SH-SY5Y (cell line): Measurements from ENCODE around the gene CD69.

ENCODE experiments used
- GATA2 ChIP-seq: IDR thresholded peaks from 2 replicates; pipeline ENCODE4 v1.6.1; 2011; ENCODE audit warnings: mild to moderate bottlenecking, low read depth, low read length
- GATA3 ChIP-seq: IDR thresholded peaks from 2 replicates; pipeline ENCODE4 v1.6.1; 2011; ENCODE audit warnings: low read depth, mild to moderate bottlenecking, low read length, moderate library complexity

The CD69 gene

GRCh38 chr12:9745199-9745598 lies 15.5 kb downstream of the CD69 start:
- TF ChIP-seq GATA3 (no peak), GATA2 (no peak)

GRCh38 chr12:9742661-9743060 lies 18.0 kb downstream of the CD69 start:
- TF ChIP-seq GATA2 (no peak), GATA3 (no peak)

- TF ChIP-seq GATA3 (no peak), GATA2 (no peak)
Observed at GRCh38 chr12:9741726-9742125, 19.0 kb downstream of the CD69 start.

- TF ChIP-seq GATA3, result no peak
- TF ChIP-seq GATA2, result no peak
Observed at GRCh38 chr12:9740106-9740750, 20.5 kb downstream of the CD69 start.

GRCh38 chr12:9736936-9737705 lies 23.6 kb downstream of the CD69 start:
- no peak for TF ChIP-seq GATA2
- no peak for TF ChIP-seq GATA3

GRCh38 chr12:9735601-9736000 lies 25.1 kb downstream of the CD69 start:
- TF ChIP-seq GATA3 (no peak), GATA2 (no peak)

GRCh38 chr12:9732921-9733461 lies 27.7 kb downstream of the CD69 start, which contains the start of gene CLECL1:
CLECL1 (minus strand) TSS chr12:9733097.
- TF ChIP-seq GATA3 (no peak), GATA2 (no peak)

- TF ChIP-seq GATA2 (no peak), GATA3 (no peak)
Observed at GRCh38 chr12:9731797-9732196, 28.9 kb downstream of the CD69 start.

- TF ChIP-seq GATA2, result no peak
- no peak for TF ChIP-seq GATA3
Observed at GRCh38 chr12:9731393-9731792, 29.3 kb downstream of the CD69 start.

- TF ChIP-seq GATA2, result no peak
- no peak for TF ChIP-seq GATA3
Observed at GRCh38 chr12:9730591-9730990, 30.1 kb downstream of the CD69 start.

GRCh38 chr12:9730011-9730410 lies 30.7 kb downstream of the CD69 start:
- TF ChIP-seq GATA3 (no peak), GATA2 (no peak)

GRCh38 chr12:9729082-9729481 lies 31.6 kb downstream of the CD69 start:
- TF ChIP-seq GATA2 (no peak), GATA3 (no peak)

GRCh38 chr12:9727813-9728212 lies 32.9 kb downstream of the CD69 start:
- no peak for TF ChIP-seq GATA2
- TF ChIP-seq GATA3, result no peak

GRCh38 chr12:9725213-9725870 lies 35.4 kb downstream of the CD69 start:
- no peak for TF ChIP-seq GATA2
- no peak for TF ChIP-seq GATA3

GRCh38 chr12:9724023-9724422 lies 36.7 kb downstream of the CD69 start:
- TF ChIP-seq GATA2 (no peak), GATA3 (no peak)
